ENCODE results near the gene HEY2. TPM values are rescaled to one million over a fixed set of nuclear protein-coding genes. Genes with fewer than 3 reads are reported as not detected.
"Not testable (repeated sequence)": the region's sequence is repeated elsewhere in the genome, so short reads cannot be mapped to it uniquely, and the experiment has no call there.

Gene HEY2
- total RNA-seq, result 1 to 10 TPM in 3 of 5 donors, not detected in 2; 1.0 to 1.7 (median 1.3) TPM
- 1 to 10 TPM in 2 of 3 donors, under 1 TPM in 1; 0.83 to 3.8 (median 1.1) TPM for polyA plus RNA-seq
- long read RNA-seq, donor 1, partial matches to known transcripts, result 0 of 1 reads
- long read RNA-seq, donor 1, other reads (novel, unspliced or antisense), result 0 of 1 reads
- long read RNA-seq, donor 2, partial matches to known transcripts, result 0 of 1 reads
- long read RNA-seq, donor 2, other reads (novel, unspliced or antisense), result 0 of 1 reads
- long read RNA-seq, donor 3, partial matches to known transcripts, result 0 of 2 reads
- long read RNA-seq, donor 3, other reads (novel, unspliced or antisense), result 0 of 2 reads
- long read RNA-seq, donor 4, result 0 reads
- long read RNA-seq, donor 5, partial matches to known transcripts, result 0 of 1 reads
- long read RNA-seq, donor 5, other reads (novel, unspliced or antisense), result 0 of 1 reads
- long read RNA-seq, donor 6, partial matches to known transcripts, result 0 of 1 reads
- long read RNA-seq, donor 6, other reads (novel, unspliced or antisense), result 0 of 1 reads
- long read RNA-seq, donor 7, partial matches to known transcripts, result 0 of 1 reads
- long read RNA-seq, donor 7, other reads (novel, unspliced or antisense), result 0 of 1 reads
- long read RNA-seq, donor 8, result 0 reads
- long read RNA-seq, donor 9, partial matches to known transcripts, result 0 of 2 reads
- long read RNA-seq, donor 9, other reads (novel, unspliced or antisense), result 0 of 2 reads
- long read RNA-seq, donor 10, result 0 reads

GRCh38 chr6:125749173-125749864 lies at the start of gene HEY2:
Gene HEY2, plus strand, starts transcription at chr6:125749632. Its CDS starts 145 bp downstream, at chr6:125749777.
- DNase-seq, result peak; percentile 95 to 97
- 0 to 1% (median 0%) methylated on average over 24 to 95 of the region's 95 CpGs for WGBS, 5 donors
- no peak for TF ChIP-seq POLR2A (IDR thresholded peaks at IDR 0.05)
- TF ChIP-seq EP300 (IDR thresholded peaks at IDR 0.05), result no peak
- peak in 3 of 7 experiments; percentile 12 to 24 (median 14) for TF ChIP-seq CTCF (IDR thresholded peaks at IDR 0.05)
- peak; percentile 27 to 64 (median 58) for TF ChIP-seq POLR2AphosphoS5 (IDR thresholded peaks at IDR 0.05)
- intact Hi-C loops (cut with DNase I; ENCODE audit: low total_unique reads), result no loop called here
- H3K27ac ChIP-seq, result peak within 1 kb of the TSS; percentile 76 to 87 (median 81)
- H3K4me3 ChIP-seq, result peak within 1 kb of the TSS; percentile 67 to 83 (median 74)
- no peaks in the 10 kb centered on the region for H3K36me3 ChIP-seq
- H3K27me3 ChIP-seq, result peaks cover 0 to 90% (median 78%) of the 10 kb centered on the region in 3 donors
- H3K9me3 ChIP-seq, result no peaks in the 10 kb centered on the region
- H3K4me1 ChIP-seq, result peaks cover 7 to 54% (median 39%) of the 10 kb centered on the region in 4 donors

- TF ChIP-seq EP300 (IDR thresholded peaks at IDR 0.05) (no peak), POLR2A (IDR thresholded peaks at IDR 0.05) (no peak), POLR2AphosphoS5 (IDR thresholded peaks at IDR 0.05) (no peak), CTCF (IDR thresholded peaks at IDR 0.05) (no peak)
- no peaks in the 10 kb centered on the region for H3K36me3 ChIP-seq
- H3K9me3 ChIP-seq, result no peaks in the 10 kb centered on the region
- WGBS, 5 donors, result 53 to 70% (median 58%) methylated on average over 3 of the region's 3 CpGs
- no peaks in the 10 kb centered on the region for H3K4me1 ChIP-seq
- no peak for DNase-seq
- H3K27ac ChIP-seq, result no peak overlapping the region
- H3K27me3 ChIP-seq, result no peaks in the 10 kb centered on the region
- H3K4me3 ChIP-seq, result no peak overlapping the region
- intact Hi-C loops (cut with DNase I; ENCODE audit: low total_unique reads), result no loop called here
These were observed 48.7 kb upstream of the HEY2 start for GRCh38 chr6:125700581-125701353.

GRCh38 chr6:125701354-125701668 lies 48.1 kb upstream of the HEY2 start:
- H3K36me3 ChIP-seq, result no peaks in the 10 kb centered on the region
- TF ChIP-seq POLR2AphosphoS5 (IDR thresholded peaks at IDR 0.05), result no peak
- no peak for TF ChIP-seq CTCF (IDR thresholded peaks at IDR 0.05)
- no peak for TF ChIP-seq POLR2A (IDR thresholded peaks at IDR 0.05)
- no peak for TF ChIP-seq EP300 (IDR thresholded peaks at IDR 0.05)
- no peak for DNase-seq
- no peaks in the 10 kb centered on the region for H3K9me3 ChIP-seq
- H3K27ac ChIP-seq, result no peak overlapping the region
- no peaks in the 10 kb centered on the region for H3K4me1 ChIP-seq
- no peak overlapping the region for H3K4me3 ChIP-seq
- no peaks in the 10 kb centered on the region for H3K27me3 ChIP-seq
- intact Hi-C loops (cut with DNase I; ENCODE audit: low total_unique reads), result no loop called here
- WGBS, 5 donors, result 57 to 87% (median 72%) methylated on average over 1 of the region's 1 CpG

GRCh38 chr6:125703882-125704281 lies 45.5 kb upstream of the HEY2 start:
- H3K27me3 ChIP-seq; H3K4me1 ChIP-seq; H3K36me3 ChIP-seq; H3K27ac ChIP-seq; DNase-seq; H3K4me3 ChIP-seq; intact Hi-C loops (cut with DNase I; ENCODE audit: low total_unique reads); H3K9me3 ChIP-seq: not testable (repeated sequence)
- WGBS, 5 donors, result 77 to 93% (median 80%) methylated on average over 2 to 5 of the region's 5 CpGs
